ENCODE data around the gene GNB4. TPM values are rescaled to one million over a fixed set of nuclear protein-coding genes. Genes with fewer than 3 reads are reported as not detected.

GNB4 gene
- polyA plus RNA-seq, 1 of the 3 experiments (the other 2 are of a cell fraction), result 8.7 TPM

- H3K79me2 ChIP-seq (ENCODE audit: insufficient read depth), result peaks cover 56% of the 10 kb centered on the region
- ChIA-PET POLR2A (no interaction called here), CTCF (interaction anchor here (1.3 to 1.5 kb wide), 2 partner anchors 20 to 108 kb away, joined by 4 read pairs; no protein-coding TSS in a partner anchor)
- no peaks in the 10 kb centered on the region for H3K27me3 ChIP-seq (ENCODE audit: insufficient read depth)
- peak overlapping the region; percentile 69 for H3K4me2 ChIP-seq
- H3K36me3 ChIP-seq (replicated peaks in 1 of 2; ENCODE audit: control insufficient read depth in 1 of 2, insufficient read depth in 2 of 2, low read length in 1 of 2), result no peaks in the 10 kb centered on the region
- no peaks in the 10 kb centered on the region for H4K20me1 ChIP-seq (ENCODE audit: insufficient read depth)
- TF ChIP-seq TAF1 (IDR thresholded peaks at IDR 0.05; ENCODE audit: borderline replicate concordance, low read depth, low read length) (no peak), NFIC (IDR thresholded peaks at IDR 0.05; ENCODE audit: borderline replicate concordance) (no peak), PBX3 (IDR thresholded peaks at IDR 0.05) (no peak), NRF1 (IDR thresholded peaks at IDR 0.05; ENCODE audit: low read depth, low read length) (no peak), FOXM1 (IDR thresholded peaks at IDR 0.05; ENCODE audit: low read depth) (no peak), CHD2 (IDR thresholded peaks at IDR 0.05; ENCODE audit: low read length, partially characterized antibody) (no peak), RCOR1 (IDR thresholded peaks at IDR 0.05; ENCODE audit: low read length) (no peak), SMC3 (IDR thresholded peaks at IDR 0.05; ENCODE audit: low read depth, low read length) (no peak), MAX (IDR thresholded peaks at IDR 0.05; ENCODE audit: low read depth) (no peak), ELF1 (IDR thresholded peaks at IDR 0.05) (no peak), EZH2phosphoT487 (IDR thresholded peaks at IDR 0.05; ENCODE audit: borderline replicate concordance, low read depth) (no peak), MXI1 (IDR thresholded peaks at IDR 0.05; ENCODE audit: low read depth, low read length) (no peak), POLR2AphosphoS5 (IDR thresholded peaks at IDR 0.05; ENCODE audit: low read depth, low read length) (no peak), USF2 (IDR thresholded peaks at IDR 0.05; ENCODE audit: borderline replicate concordance, low read depth, low read length) (no peak), FOSL2 (IDR thresholded peaks at IDR 0.05; ENCODE audit: borderline replicate concordance, low read depth) (no peak), RFX5 (IDR thresholded peaks at IDR 0.05; ENCODE audit: low read length) (no peak), SIN3A (IDR thresholded peaks at IDR 0.05; ENCODE audit: borderline replicate concordance, low read depth, low read length) (no peak), ZBTB33 (IDR thresholded peaks at IDR 0.05; ENCODE audit: borderline replicate concordance, low read depth) (no peak)
- peak overlapping the region; percentile 80 for H3K9ac ChIP-seq
- peaks cover 4% of the 10 kb centered on the region for H3F3A ChIP-seq (replicated peaks; ENCODE audit: insufficient read depth)
- peak overlapping the region; percentile 67 to 79 for H3K27ac ChIP-seq (ENCODE audit: low read depth in 2 of 2, low read length in 1 of 2)
- no peaks in the 10 kb centered on the region for H3K9me3 ChIP-seq
- DNase-seq, result no peak
- no peaks in the 10 kb centered on the region for H3K9me2 ChIP-seq
- H2AFZ ChIP-seq (ENCODE audit: low read depth), result peak overlapping the region; percentile 87
- H3K4me1 ChIP-seq (ENCODE audit: control insufficient read depth in 1 of 2, insufficient read depth in 2 of 2, low read depth in 1 of 2, low read length in 1 of 2), result peaks cover 6 to 8% of the 10 kb centered on the region in 2 experiments; a peak in 2 of 4 replicates
- WGBS (ENCODE audit: low lambda C conversion rate), result 9% methylated on average over 12 of the region's 12 CpGs
- H3K4me3 ChIP-seq (ENCODE audit: low read depth in 2 of 2, low read length in 1 of 2), result peak overlapping the region; percentile 67 to 90
Measured at GRCh38 chr3:179450261-179450701, 989 bp downstream of the GNB4 start.
